Liver (tissue), 9 donors: ENCODE data around the gene HSF2BP. TPM values are rescaled to one million over a fixed set of nuclear protein-coding genes. Genes with fewer than 3 reads are reported as not detected.

Source experiments
- DNase-seq: peaks from one replicate; pipeline ENCODE4 v3.0.0-alpha.2; 2017; ENCODE audit warnings: low spot score
- H3K27ac ChIP-seq, 2 donors: one replicate each; pipeline ENCODE4 v1.7.0; 2013; ENCODE audit warnings: inconsistent platforms in 2 of 2, low read length in 2 of 2, control low read depth in 1 of 2, low read depth in 1 of 2, mild to moderate bottlenecking in 1 of 2
- H3K27me3 ChIP-seq, 4 donors: one replicate each; pipeline versions ENCODE4 v1.6.1 to v1.7.0; 2013; ENCODE audit warnings: low read length in 3 of 4, inconsistent platforms in 1 of 4, mild to moderate bottlenecking in 1 of 4, moderate library complexity in 1 of 4; ENCODE audit not compliant: control insufficient read depth in 4 of 4, insufficient read depth in 4 of 4
- H3K36me3 ChIP-seq, 4 donors: one replicate each; pipeline versions ENCODE4 v1.6.1 to v1.7.0; 2013; ENCODE audit warnings: low read length in 3 of 4, mild to moderate bottlenecking in 3 of 4, low read depth in 1 of 4, moderate library complexity in 1 of 4; ENCODE audit not compliant: control insufficient read depth in 4 of 4, insufficient read depth in 3 of 4
- H3K4me1 ChIP-seq, 4 donors: one replicate each; pipeline versions ENCODE4 v1.6.1 to v1.7.0; 2013; ENCODE audit warnings: low read length in 3 of 4, mild to moderate bottlenecking in 3 of 4, moderate library complexity in 1 of 4; ENCODE audit not compliant: control insufficient read depth in 4 of 4, insufficient read depth in 4 of 4
- H3K4me3 ChIP-seq, 3 donors: one replicate each; pipeline versions ENCODE4 v1.6.1 to v1.7.0; 2013; ENCODE audit warnings: low read length in 3 of 3, control low read depth in 1 of 3, low read depth in 1 of 3, mild to moderate bottlenecking in 1 of 3
- H3K9ac ChIP-seq, 2 donors: one replicate each; pipeline ENCODE4 v1.7.0; 2013; ENCODE audit warnings: low read length in 2 of 2, mild to moderate bottlenecking in 2 of 2, moderate library complexity in 2 of 2, control low read depth in 1 of 2, low read depth in 1 of 2
- H3K9me3 ChIP-seq, 4 donors: one replicate each; pipeline versions ENCODE4 v1.6.1 to v1.7.0; 2013; ENCODE audit warnings: low read length in 3 of 4; ENCODE audit not compliant: control insufficient read depth in 4 of 4
- EGR1 ChIP-seq, 2 donors: IDR thresholded peaks; 2 replicates each; pipeline ENCODE4 v1.6.1; 2016 to 2018; ENCODE audit warnings: antibody characterized with exemption in 2 of 2, low read depth in 2 of 2
- FOXA2 ChIP-seq: IDR thresholded peaks from 2 replicates; pipeline ENCODE4 v1.6.1; 2016; ENCODE audit warnings: antibody characterized with exemption
- HNF4A ChIP-seq, 2 donors: conservative IDR thresholded peaks; 2 replicates each; pipeline ENCODE4 v1.6.1; 2016; ENCODE audit warnings: antibody characterized with exemption in 2 of 2, mild to moderate bottlenecking in 2 of 2
- HNF4G ChIP-seq: IDR thresholded peaks from 2 replicates; pipeline ENCODE4 v1.6.1; 2016; ENCODE audit warnings: antibody characterized with exemption
- NR2F2 ChIP-seq: IDR thresholded peaks from 2 replicates; pipeline ENCODE4 v1.6.1; 2016; ENCODE audit warnings: antibody characterized with exemption
- YY1 ChIP-seq: IDR thresholded peaks from 2 replicates; pipeline ENCODE4 v1.6.1; 2016; ENCODE audit warnings: antibody characterized with exemption, mild to moderate bottlenecking
- WGBS: extraction: QIAGEN DNeasy Blood & Tissue Kit; methylation state at CpG from one replicate; pipeline ENCODE4 v1.1.7; 2013; 5-methylcytosine and 5-hydroxymethylcytosine counted together
- polyA plus RNA-seq, 2 donors: library from polyadenylated mRNA; stranded (reverse) in 1 of 2; unstranded in 1 of 2; fragments of 200-250 nt in 1 of 2; fragments of >200 nt in 1 of 2; fragmentation: Nextera tagmentation in 1 of 2; extraction: Ambion mirVana in 1 of 2; gene quantifications; one replicate each; pipeline versions ENCODE4 v1.2.1 to v1.2.3, GENCODE V29; 2013 to 2015
- total RNA-seq, 2 donors: library from RNA; depleted of rRNA; stranded (reverse); fragments of >200 nt; gene quantifications; one replicate each; pipeline ENCODE4 v1.2.3, GENCODE V29; 2014
- TF ChIP-seq, protein P1 (sequence below): IDR thresholded peaks from 2 replicates; pipeline ENCODE4 v1.6.1; 2016; ENCODE audit warnings: antibody characterized with exemption
- TF ChIP-seq, protein P2 (sequence below): IDR thresholded peaks from 2 replicates; pipeline ENCODE4 v1.6.1; 2016; ENCODE audit warnings: antibody characterized with exemption, mild to moderate bottlenecking
- TF ChIP-seq, protein P3 (sequence below): IDR thresholded peaks from 2 replicates; pipeline ENCODE4 v1.6.1; 2016; ENCODE audit warnings: antibody characterized with exemption
- TF ChIP-seq, protein P4 (sequence below): IDR thresholded peaks from 2 replicates; pipeline ENCODE4 v1.6.1; 2016; ENCODE audit warnings: antibody characterized with exemption
- donor health status: healthy.
- donor health status: healthy.
- donor health status: healthy.
- donor health status: healthy.
- donor health status: healthy.

HSF2BP gene
- total and polyA plus RNA-seq, 4 donors = 0.14 to 0.33 (median 0.16) TPM; not detected in 1

DNA sequence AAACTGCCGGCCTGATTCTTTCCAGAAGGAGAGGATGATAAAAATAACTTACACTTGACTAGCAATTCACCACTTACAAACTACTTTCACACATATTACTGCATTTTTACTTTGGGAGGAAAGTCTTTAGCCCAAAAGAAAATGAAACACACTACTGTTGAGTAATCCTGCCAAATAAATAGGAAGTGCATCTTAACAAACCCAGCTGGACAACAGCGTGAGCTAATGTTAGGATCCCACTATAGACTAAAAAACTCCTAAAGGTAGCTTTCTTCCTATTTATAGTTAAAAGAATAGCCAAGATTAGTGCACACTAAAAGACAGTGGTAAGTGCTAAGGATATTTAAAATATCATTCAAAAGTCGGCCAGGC is 83.8 kb downstream of the HSF2BP start:
- Histone ChIP-seq H3K4me1 (no peaks in the 10 kb centered on the region), H3K27ac (no peak overlapping the region), H3K4me3 (no peak overlapping the region), H3K36me3 (no peaks in the 10 kb centered on the region), H3K9me3 (no peaks in the 10 kb centered on the region), H3K27me3 (no peaks in the 10 kb centered on the region), H3K9ac (no peak overlapping the region)
- TF ChIP-seq, protein P1, sequence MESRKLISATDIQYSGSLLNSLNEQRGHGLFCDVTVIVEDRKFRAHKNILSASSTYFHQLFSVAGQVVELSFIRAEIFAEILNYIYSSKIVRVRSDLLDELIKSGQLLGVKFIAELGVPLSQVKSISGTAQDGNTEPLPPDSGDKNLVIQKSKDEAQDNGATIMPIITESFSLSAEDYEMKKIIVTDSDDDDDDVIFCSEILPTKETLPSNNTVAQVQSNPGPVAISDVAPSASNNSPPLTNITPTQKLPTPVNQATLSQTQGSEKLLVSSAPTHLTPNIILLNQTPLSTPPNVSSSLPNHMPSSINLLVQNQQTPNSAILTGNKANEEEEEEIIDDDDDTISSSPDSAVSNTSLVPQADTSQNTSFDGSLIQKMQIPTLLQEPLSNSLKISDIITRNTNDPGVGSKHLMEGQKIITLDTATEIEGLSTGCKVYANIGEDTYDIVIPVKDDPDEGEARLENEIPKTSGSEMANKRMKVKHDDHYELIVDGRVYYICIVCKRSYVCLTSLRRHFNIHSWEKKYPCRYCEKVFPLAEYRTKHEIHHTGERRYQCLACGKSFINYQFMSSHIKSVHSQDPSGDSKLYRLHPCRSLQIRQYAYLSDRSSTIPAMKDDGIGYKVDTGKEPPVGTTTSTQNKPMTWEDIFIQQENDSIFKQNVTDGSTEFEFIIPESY = no peak
- TF ChIP-seq YY1 = no peak
- TF ChIP-seq, protein P2, sequence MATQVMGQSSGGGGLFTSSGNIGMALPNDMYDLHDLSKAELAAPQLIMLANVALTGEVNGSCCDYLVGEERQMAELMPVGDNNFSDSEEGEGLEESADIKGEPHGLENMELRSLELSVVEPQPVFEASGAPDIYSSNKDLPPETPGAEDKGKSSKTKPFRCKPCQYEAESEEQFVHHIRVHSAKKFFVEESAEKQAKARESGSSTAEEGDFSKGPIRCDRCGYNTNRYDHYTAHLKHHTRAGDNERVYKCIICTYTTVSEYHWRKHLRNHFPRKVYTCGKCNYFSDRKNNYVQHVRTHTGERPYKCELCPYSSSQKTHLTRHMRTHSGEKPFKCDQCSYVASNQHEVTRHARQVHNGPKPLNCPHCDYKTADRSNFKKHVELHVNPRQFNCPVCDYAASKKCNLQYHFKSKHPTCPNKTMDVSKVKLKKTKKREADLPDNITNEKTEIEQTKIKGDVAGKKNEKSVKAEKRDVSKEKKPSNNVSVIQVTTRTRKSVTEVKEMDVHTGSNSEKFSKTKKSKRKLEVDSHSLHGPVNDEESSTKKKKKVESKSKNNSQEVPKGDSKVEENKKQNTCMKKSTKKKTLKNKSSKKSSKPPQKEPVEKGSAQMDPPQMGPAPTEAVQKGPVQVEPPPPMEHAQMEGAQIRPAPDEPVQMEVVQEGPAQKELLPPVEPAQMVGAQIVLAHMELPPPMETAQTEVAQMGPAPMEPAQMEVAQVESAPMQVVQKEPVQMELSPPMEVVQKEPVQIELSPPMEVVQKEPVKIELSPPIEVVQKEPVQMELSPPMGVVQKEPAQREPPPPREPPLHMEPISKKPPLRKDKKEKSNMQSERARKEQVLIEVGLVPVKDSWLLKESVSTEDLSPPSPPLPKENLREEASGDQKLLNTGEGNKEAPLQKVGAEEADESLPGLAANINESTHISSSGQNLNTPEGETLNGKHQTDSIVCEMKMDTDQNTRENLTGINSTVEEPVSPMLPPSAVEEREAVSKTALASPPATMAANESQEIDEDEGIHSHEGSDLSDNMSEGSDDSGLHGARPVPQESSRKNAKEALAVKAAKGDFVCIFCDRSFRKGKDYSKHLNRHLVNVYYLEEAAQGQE = no peak
- TF ChIP-seq, protein P3, sequence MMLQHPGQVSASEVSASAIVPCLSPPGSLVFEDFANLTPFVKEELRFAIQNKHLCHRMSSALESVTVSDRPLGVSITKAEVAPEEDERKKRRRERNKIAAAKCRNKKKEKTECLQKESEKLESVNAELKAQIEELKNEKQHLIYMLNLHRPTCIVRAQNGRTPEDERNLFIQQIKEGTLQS = no peak
- WGBS = 86% methylated on average over 3 of the region's 3 CpGs
- no peak for DNase-seq

DNA sequence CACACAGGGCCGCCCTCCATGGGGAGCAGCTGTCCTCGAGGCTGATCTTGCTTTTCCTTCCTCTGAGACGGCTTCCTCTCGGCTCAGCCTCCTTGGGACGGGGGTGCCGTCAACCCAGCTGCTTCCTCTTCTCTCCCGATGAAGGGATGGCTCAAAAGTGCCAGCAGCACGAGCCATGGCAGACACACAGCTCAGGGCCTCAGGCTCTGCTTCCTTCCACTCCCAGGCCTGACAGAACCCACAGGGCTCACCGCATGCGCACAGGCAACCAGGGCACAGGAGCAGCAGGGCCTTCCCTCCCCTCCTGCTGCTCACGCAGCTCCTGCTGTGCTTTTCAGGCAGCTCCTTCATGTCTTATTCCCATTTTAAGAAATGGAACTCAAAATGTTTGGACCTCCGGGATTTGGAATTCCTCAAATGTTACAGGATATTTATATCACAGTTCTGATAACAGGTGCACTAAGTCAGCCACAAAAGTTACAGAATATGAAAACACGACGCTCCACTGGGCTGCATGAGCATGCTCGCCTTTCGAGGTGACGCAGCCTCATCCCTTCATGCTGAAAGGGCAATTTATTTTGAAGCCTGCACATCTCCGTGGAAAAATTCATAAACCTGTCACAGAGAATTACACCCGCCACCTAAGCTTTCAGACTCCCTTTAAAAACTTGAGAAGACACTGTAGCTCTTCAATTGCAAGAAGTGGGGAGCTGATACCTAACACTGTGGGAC is 84.4 kb downstream of the HSF2BP start:
- no peak for DNase-seq
- Histone ChIP-seq H3K27ac (no peak overlapping the region), H3K4me3 (no peak overlapping the region), H3K4me1 (no peaks in the 10 kb centered on the region), H3K9me3 (no peaks in the 10 kb centered on the region), H3K27me3 (no peaks in the 10 kb centered on the region), H3K36me3 (no peaks in the 10 kb centered on the region), H3K9ac (no peak overlapping the region)
- 84% methylated on average over 19 of the region's 19 CpGs for WGBS
- TF ChIP-seq, protein P3 = no peak
- TF ChIP-seq EGR1 (IDR thresholded peaks at IDR 0.05; ENCODE audit: low read depth in 2 of 2) = no peak
- TF ChIP-seq, protein P4, sequence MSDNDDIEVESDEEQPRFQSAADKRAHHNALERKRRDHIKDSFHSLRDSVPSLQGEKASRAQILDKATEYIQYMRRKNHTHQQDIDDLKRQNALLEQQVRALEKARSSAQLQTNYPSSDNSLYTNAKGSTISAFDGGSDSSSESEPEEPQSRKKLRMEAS = no peak
- no peak for TF ChIP-seq FOXA2

DNA sequence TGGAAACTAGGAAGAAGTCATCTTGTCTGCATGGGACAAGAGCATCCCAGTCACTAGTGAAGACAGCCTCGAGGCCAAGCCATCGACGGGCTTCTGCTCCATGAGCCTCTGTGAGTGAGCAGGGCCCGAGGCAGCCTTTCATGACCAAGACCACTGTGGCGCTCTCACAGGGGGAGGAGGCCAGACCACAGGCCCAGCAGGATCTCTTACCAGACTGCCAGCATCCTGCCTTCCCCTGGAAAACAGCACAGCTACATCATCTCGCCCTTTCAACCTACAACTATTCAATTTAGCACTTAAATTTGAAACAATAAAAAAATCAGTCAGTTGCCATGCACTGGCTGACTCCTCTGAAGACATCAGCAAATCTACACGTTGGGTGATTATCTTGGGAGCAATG is 85.4 kb downstream of the HSF2BP start:
- Histone ChIP-seq H3K4me3 (no peak overlapping the region), H3K9ac (no peak overlapping the region), H3K36me3 (no peaks in the 10 kb centered on the region), H3K9me3 (no peaks in the 10 kb centered on the region), H3K27ac (no peak overlapping the region), H3K4me1 (no peaks in the 10 kb centered on the region), H3K27me3 (no peaks in the 10 kb centered on the region)
- no peak for DNase-seq
- TF ChIP-seq, protein P4 = no peak
- TF ChIP-seq, protein P1 = no peak
- TF ChIP-seq HNF4G = no peak
- no peak for TF ChIP-seq HNF4A (conservative IDR thresholded peaks at IDR 0.05)
- no peak for TF ChIP-seq NR2F2
- TF ChIP-seq, protein P2 = no peak
- no peak for TF ChIP-seq FOXA2
- TF ChIP-seq, protein P3 = no peak
- TF ChIP-seq YY1 = no peak
- WGBS = 95% methylated on average over 7 of the region's 7 CpGs
